NCI-H460 (cell line): ENCODE results near the gene PLAC8L1. TPM values are rescaled to one million over a fixed set of nuclear protein-coding genes. Genes with fewer than 3 reads are reported as not detected.

Source experiments
- DNase-seq: peaks from one replicate; pipeline ENCODE4 v3.0.0-alpha.2; 2016; ENCODE audit warnings: low read depth; ENCODE audit errors: extremely low read depth
- total RNA-seq: library from RNA; depleted of rRNA; stranded (reverse); fragments of >200 nt; shearing (Covaris generic); gene quantifications from 2 replicates; pipeline ENCODE4 v1.2.3, GENCODE V29; 2014

Gene PLAC8L1
- total RNA-seq, 1 experiment from 2014 or later = not detected

DNA sequence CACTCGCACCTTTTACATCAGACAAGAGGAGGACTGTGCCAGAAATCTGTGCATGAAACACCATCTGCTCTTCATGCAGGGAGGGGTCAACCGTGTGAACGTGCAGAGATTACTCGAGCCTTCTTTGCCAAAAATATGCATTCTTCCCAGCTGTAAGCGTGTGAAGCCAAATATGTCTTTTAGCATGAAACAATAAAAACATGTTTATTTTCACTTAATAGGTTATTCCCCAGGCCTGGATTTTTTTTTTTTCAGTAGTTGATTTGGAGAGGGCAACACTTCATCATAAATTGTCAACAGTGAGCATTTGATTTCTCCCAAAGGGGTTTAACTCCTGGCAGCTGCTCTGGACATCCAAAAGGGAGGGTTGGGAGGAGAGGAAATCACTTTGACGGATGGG lies 23.8 kb downstream of the PLAC8L1 start:
- DNase-seq = no peak

DNA sequence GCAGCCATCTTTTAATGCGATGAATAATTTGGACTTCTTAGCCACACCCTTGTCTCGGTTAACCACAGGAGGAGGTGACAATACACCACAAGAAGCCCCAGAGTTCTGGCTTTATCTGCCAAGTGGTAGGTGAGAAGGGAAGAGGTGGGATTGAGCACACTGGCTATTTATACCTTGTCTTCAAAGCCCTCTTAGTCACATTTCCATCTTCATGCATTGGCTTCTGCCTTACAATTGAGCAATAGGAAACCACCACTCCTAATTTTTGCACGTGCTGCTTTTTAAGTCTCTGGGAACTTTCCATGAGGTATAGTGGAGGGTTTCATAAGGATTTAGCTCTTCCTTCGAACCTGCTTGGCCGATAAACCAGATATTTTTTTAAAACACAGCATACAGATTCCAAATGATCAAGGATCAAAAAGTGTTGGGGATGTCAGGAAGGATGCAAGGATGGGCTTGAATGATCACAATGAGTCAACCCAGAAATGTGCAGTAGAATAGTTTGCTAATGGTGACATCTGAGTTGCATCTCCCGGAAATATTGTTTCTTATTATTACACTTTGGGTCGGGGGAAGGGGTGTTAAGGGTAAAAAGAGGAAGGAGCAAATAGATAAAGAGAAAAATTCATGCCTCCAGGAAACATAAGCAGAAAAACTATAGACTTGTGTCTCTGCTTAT lies 25.5 kb downstream of the PLAC8L1 start:
- no peak for DNase-seq

DNA sequence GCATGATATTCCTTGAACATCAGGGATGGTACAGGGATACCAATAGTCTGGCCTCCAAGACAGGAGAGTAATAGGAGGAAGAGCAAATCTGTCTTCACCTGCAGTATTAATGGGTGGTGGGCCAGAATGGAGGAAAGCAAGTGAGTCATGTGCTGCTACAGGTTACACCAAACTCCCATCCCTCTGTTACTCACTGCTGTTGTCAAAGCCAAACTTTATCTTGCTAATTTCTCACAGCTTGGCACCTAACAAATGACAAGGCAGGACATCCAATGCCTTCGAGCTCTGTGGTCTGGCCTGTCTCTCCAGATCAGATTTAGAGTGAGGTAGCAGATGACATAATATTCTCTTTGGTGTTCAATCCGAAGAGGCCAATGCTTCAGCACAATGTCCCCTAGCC lies 26.8 kb downstream of the PLAC8L1 start:
- no peak for DNase-seq

DNA sequence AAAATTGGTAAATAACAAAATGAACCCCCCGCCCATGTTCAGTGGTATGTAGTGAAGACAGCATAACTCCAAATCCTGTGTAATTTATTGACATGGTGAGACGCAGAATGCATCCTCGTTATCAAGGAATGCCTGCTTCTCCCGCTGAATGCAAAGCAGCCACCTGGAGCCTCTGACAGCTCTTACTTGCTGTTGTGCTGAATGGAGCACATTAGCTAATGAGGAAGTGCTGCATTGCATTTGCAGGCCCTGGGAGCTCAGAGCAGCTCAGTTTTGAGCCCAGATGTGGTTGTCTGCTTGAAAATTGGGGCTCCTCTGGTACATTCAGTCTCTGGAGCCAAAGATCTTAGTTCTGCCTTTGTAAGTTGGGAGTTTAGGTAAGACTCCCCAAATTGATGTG lies 28.9 kb downstream of the PLAC8L1 start:
- DNase-seq = no peak

DNA sequence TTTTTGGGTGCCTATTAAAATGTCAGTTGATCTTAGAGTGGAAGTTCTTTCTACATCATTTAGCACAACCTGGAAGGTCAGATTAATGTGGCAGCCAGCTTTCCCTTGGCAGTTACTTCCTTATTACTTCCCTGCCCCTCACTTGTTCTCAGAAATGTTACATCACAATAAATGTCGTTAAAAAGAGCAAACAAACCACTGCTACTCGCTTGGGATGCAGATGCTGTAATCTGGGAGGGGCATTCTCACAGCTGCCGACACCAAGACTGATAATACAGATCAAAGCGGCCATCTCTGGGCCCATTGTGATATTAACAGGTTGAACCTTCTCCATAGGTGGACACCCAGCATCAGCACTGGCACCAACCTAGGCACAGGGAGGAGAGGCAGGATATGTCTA lies 29.3 kb downstream of the PLAC8L1 start:
- no peak for DNase-seq

DNA sequence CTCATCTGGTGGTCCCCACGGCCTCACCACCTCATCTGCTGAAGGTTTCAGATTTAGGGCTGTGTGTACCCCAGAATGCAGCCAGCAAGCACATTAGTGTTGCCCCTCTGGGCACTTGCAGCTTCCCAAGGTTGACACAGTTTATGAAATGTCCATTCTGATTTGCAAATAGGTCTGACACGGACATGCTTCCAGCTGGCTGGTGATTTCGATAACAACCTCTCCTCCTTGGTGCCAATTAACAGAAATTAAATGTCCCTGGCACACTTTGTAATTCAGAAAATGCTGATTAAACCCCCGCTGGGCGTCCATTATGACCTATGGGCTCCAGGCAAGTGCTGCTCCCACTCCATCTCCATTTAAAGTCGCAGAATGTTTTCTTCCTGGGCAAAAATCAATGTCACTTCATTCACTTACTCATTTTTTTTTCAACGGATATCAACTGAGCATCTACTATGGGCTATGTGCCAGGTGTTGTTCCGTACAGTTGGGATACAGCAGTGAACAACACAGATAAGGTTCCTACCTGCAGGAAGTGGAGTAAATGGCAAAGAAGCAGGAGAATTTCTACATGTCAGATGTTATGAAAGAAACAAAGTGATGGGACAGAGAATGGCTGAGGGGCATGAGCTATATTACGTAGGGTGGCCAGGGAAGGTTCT lies 32.0 kb downstream of the PLAC8L1 start:
- no peak for DNase-seq

DNA sequence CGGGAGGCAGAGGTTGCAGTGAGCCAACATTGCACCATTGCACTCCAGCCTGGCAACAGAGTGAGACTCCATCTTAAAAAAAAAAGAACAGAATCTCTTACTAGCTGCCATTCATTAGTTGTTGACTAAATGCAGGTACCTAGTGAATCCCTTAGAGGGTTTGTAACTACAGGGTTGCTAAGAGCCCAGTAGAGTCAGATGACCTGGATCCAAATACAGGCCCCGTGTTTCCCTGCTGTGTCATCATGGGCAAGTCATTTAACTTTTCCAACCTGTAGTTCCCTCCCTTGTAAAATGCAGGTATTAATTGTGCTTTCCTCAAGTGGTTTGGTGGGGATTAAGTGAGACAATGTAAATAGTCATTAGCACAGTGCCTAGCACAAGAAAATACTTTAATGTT lies 32.8 kb downstream of the PLAC8L1 start:
- no peak for DNase-seq

DNA sequence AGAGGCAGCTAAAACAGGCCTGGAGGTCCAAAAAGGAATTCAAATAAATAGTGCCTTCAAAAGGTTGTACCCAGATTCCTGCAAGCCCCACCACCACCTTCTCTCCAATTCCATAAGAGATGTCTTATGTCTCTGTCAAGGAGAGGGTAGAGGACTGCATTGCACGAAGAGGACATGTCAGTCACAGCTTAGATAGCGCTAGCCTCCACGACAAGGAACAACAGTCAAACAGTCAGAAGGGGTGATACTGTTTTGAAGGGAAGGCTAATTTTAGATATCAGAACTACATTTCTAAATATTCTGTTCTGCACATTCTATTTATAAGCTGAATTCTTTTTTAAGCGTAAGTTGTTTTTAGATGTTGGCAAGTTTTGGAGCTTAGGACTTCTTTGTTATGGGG lies 34.2 kb downstream of the PLAC8L1 start:
- no peak for DNase-seq

DNA sequence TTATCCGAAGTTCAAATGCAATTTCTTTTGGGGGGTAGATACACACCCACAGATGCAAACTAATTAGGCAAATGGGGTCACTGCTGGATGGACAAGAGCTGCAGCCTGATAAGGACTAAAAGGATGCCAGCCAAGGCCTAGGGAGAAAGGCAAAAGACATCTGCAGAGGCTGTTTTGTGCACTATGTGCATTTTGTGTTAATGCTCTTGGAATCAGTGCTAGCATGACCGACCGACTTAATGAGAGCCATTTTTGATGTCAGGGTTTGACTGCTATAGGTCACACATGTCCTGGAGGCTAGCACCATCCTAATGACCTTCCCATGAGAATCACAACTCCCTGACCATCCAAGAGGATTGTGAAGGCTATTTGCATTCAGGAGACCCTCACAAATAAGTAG lies 34.6 kb downstream of the PLAC8L1 start:
- DNase-seq = no peak

DNA sequence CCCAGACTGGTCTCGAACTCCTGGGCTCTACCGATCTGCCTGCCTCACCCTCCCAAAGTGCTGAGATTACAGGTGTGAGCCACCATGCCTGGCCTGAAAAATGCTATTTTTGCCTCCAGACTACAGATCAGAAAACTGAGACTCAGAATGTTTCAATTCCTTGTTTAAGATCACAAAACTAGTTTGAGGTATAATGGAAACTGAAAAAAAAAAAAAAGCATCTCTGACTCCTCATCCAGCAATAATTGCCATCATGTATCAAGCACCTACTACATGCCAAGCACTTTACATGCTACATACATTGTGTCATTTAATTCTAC lies 35.6 kb downstream of the PLAC8L1 start:
- no peak for DNase-seq

DNA sequence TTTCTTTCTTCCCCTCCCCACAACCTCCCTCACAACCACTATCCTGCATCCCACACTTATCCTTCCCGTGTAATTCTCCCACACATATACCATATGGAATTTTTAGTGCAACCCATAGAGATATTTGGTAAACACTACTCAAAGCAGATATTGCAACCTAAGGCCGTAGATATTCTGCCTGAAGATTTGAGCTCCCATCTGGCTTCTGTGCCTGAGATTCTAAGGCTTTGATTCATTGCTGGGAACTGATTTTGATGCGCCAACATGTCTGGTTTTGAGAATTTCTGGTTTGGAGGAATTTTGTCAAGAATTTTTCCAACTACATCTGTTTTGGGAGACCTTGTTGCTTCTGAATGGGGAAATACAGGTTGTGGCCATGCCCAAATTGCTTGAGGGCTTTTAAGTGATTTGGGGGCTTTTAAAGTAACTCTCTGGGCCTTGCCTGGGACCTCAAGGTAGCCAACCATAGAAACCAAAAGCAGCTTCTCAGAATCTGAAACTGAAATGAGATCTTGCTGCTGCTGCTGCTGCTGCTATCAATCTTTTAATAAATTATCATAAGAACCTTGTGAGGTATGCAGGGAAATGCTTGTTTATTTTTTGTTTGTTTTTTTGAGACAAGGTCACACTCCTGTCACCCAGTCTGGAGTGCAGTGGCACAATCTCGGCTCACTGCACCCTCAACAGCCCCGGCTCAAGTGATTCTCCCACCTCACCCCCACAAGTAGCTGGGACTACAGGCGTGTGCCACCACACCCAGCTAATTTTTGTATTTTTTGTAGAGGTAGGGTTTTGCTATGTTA lies 36.2 kb downstream of the PLAC8L1 start:
- no peak for DNase-seq

DNA sequence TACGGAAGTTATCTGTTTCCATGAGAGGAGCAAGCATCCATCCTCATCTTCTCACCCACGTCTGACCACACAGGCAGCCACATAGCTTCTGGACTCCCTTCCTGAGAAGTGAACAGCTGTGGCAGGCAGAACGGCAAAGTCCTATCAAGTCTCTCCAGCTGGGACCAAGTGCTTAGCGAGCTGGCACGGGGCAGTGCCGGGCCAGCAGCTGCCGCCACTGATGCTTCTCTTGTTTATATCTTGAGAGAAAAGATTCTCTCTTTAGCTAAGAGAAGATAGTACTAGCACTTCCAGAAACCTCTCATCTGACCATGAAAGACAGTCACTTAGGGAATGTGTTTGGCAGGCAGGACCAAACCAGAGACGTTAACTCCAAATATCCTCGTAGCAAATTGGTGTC lies 37.2 kb downstream of the PLAC8L1 start:
- no peak for DNase-seq

DNA sequence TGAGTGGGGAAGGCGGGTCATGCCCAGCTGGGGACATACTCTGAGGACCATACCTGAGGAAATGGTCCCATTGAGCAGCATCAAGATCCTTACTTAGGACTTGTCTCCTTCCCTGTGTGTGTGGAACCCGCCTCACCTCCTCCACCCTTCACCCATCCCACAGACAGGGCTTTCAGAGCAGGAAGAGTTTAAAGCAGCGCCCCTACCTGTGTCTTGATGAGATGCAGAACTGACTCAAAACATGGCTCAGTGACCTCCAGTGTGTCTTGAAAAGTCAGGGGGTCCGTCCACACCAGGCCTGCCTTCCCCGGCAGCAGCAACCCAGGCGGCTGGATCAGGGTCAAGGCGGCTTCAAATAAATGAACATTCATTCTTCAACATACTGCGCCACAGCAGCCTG lies 38.4 kb downstream of the PLAC8L1 start:
- no peak for DNase-seq

DNA sequence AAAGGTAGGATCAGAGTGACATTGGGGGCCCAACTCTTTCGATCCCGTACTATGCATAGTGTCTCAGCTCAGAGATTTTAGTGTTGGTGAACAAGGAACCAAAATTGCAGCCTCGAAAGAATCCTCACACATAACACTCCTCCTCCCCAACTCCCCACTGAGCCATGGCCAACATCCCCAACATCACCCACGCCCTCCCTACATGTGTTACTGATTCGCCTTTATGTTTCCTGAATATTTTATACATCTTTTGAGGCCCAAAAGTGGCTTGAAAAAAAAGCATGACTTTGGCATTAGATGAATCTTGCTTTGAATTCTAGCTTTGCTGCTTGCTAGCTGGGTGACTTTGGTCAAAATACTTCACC lies 45.2 kb downstream of the PLAC8L1 start:
- no peak for DNase-seq

DNA sequence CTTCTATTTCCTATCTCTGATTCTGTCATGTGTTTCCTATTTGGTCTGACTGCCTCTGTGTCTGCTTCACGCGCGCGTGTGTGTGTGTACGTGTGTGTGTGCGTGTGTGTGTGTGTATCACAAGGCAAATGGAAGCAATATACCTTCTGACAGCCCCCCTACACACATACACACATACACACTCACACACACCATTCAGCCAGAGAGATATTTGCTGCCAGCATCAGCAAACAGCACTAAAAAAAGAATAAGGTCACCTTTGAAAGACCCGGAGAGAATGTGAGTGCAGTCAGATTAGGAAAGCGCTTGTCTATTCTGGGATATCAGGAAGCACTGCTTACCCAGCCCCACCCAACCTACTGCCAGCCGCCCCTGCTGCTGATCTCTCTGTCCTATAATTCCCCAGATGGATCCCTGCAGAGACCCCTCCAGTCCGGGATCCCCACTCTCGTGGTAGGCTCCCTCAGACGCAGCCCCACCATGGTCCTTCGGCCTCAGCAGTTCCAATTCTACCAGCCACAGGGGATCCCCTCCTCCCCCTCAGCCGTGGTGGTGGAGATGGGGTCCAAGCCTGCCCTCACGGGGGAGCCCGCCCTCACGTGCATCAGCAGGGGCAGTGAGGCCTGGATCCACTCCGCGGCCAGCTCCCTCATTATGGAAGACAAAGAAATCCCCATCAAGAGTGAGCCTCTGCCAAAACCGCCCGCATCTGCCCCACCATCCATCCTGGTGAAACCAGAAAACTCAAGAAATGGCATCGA lies 45.7 kb downstream of the PLAC8L1 start:
- DNase-seq = no peak

DNA sequence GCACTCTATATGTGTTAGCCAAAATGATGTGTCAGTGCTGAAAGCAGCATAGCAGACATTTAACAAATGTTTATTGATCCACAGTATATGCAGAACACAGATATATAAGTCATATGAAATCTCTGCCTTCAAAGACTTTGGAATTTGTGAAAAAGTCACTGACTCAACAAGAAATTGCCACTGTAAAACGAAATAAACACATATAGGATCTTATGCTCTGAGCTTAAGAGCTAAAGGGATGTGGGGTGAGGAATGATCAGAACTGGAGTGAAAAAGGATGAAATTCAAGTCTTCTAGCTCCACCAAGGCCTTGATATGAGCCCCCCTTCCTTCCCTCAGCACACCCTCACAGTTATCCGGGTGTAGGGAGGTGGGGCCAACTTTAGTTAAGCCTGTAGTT lies 49.9 kb downstream of the PLAC8L1 start:
- DNase-seq = no peak

DNA sequence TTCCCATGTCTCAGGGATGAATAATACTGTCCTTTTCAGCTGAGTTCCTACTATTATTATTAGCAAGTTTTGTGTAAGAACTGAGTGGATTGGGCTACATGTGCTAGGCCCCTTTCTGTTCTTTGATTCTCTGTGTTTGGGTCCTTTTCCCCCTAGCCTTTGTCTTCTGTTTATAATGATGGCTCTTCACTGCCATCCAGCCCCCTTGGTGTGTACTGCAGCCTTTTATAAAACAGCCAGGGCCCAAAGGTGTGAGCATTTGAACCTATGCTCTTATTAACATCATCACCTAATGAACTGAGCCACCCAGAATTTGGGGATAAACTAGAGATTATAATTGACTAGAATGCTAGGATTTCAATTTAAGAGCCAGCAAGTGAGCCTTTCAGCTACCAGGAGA lies 52.6 kb downstream of the PLAC8L1 start:
- no peak for DNase-seq

DNA sequence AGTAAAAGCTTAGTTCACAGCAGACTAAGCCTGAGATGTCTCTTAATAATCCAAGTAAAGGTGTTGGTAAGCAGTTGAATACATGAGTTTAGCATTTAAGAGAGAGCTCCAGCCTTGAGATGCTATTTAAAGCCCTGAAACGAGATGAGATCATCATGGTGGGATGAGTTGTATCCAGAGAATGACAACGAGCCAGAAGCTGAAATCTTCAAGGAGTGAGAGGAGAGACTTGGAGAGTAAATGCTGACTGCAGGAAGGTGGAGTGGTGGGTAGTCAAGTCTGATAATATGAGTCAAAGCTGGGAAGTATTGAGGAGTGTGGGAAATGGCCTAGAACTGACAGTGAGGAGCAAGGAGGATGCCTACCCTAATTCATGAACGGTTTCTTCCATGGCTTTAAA lies 53.7 kb downstream of the PLAC8L1 start:
- DNase-seq = no peak

DNA sequence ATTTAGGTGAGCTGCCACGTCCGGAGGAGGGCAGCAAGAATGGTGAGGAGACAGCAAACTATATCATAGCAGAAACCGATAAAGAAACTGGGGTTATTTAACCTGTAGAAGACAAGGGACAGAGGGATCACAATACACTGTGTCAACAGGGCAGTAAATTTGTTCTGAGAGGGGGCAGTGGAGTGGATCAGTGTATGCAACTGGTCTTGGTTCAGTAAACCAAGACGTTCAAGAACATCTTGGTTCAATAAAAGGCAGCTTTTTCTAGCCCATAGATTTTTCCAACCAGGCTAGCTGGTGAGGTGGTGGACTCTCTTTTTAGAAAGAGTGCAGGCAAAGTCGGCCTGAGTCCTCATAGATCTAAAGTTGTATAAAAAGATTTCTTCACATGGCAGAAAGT lies 55.3 kb downstream of the PLAC8L1 start:
- no peak for DNase-seq

DNA sequence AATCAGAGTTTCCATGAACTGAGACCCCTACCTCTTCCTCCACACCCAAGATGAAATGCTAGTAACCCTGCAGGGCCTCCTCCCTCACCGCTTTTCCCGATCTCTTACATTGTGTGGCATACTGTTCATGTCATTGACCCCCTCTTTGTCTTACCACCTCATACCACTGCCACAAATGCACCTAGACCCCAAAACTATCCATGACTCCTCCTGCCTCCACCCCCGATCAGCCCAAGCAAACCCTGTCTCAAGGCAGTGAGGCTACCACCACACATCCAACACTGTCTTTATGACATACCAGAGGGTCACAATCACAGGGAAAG lies 55.7 kb downstream of the PLAC8L1 start:
- DNase-seq = no peak

DNA sequence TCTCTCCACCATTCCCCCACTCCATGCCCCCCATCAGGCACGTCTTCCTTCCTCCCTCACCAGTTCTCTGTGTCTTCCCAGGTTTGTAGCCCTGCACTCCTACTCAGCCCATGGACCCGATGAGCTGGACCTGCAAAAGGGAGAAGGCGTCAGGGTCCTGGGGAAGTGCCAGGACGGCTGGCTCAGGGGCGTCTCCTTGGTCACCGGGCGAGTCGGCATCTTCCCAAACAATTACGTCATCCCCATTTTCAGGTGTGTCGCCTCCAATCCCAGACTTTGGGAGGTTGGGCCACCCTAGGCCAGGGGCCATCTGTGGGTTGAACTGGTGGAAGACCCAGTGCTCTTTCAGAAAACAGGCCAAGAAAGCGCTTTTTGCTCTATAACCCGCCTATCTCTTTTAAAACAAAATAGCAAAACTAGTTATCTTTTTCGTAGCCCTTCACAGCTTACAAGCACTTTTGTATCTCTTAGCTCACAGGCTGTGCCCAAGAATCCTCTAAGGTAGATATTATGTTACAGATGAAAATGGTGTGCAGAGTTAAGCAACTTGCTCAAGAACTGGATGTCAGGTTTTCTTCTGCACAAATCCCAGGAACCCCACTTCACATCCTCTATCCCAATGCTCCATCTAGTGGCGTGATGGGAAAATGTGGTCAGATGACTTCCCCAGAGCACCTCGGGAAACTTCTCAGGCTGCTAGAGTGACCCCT lies 56.2 kb downstream of the PLAC8L1 start:
- peak; percentile 75 for DNase-seq
